Heart left ventricle (tissue), 16 donors: ENCODE results near the gene KIF26A. TPM values are rescaled to one million over a fixed set of nuclear protein-coding genes. Genes with fewer than 3 reads are reported as not detected.

Experiments
- ATAC-seq, 4 donors: fragments of 200-7000 bp; cut with Tn5 transposase; one replicate each; pipeline ENCODE4 v1.9.1; 2020 to 2022; ENCODE audit warnings: moderate library complexity in 4 of 4, mild to moderate bottlenecking in 3 of 4, moderate number of reproducible peaks in 1 of 4
- DNase-seq, 5 donors: peaks; one replicate each; pipeline ENCODE4 v3.0.0-alpha.2; 2020
- H3K27ac ChIP-seq, 12 donors: fragments of 200-600 bp; sonication (generic) in 4 of 12; one replicate each; pipeline versions ENCODE4 v1.5.0 to v1.8.0; 2016 to 2022; ENCODE audit warnings: mild to moderate bottlenecking in 2 of 12
- H3K27me3 ChIP-seq, 9 donors: fragments of 200-600 bp; sonication (generic) in 2 of 9; one replicate each; pipeline versions ENCODE4 v1.5.1 to v1.8.0; 2016 to 2022; ENCODE audit warnings: mild to moderate bottlenecking in 3 of 9
- H3K36me3 ChIP-seq, 9 donors: fragments of 200-600 bp; sonication (generic) in 2 of 9; one replicate each; pipeline versions ENCODE4 v1.5.0 to v1.8.0; 2018 to 2022; ENCODE audit warnings: mild to moderate bottlenecking in 2 of 9
- H3K4me1 ChIP-seq, 12 donors: fragments of 200-600 bp; sonication (generic) in 4 of 12; one replicate each; pipeline versions ENCODE4 v1.5.0 to v1.8.0; 2016 to 2022; ENCODE audit warnings: mild to moderate bottlenecking in 3 of 12
- H3K4me3 ChIP-seq, 12 donors: fragments of 200-600 bp; sonication (generic) in 4 of 12; one replicate each; pipeline versions ENCODE4 v1.5.0 to v1.8.0; 2017 to 2022; ENCODE audit warnings: mild to moderate bottlenecking in 9 of 12, moderate library complexity in 4 of 12
- H3K9me3 ChIP-seq, 12 donors: fragments of 200-600 bp; sonication (generic) in 4 of 12; one replicate each; pipeline versions ENCODE4 v1.5.0 to v1.8.0; 2016 to 2022; ENCODE audit warnings: mild to moderate bottlenecking in 1 of 12
- CTCF ChIP-seq, 12 donors: fragments of 200-600 bp; sonication (generic) in 4 of 12; IDR thresholded peaks; one replicate each; pipeline versions ENCODE4 v1.5.0 to v1.8.0; 2018 to 2022; ENCODE audit warnings: antibody characterized with exemption in 12 of 12, mild to moderate bottlenecking in 5 of 12
- POLR2A ChIP-seq, 2 donors: fragments of 450-650 bp; IDR thresholded peaks; one replicate each; pipeline ENCODE4 v1.6.1; 2017; ENCODE audit warnings: antibody characterized with exemption in 2 of 2, mild to moderate bottlenecking in 2 of 2, moderate library complexity in 2 of 2
- WGBS, 4 donors: extraction: QIAGEN DNeasy Blood & Tissue Kit in 2 of 4; methylation state at CpG; one replicate each; pipeline versions ENCODE4 v1.1.5 to v1.1.7; 2013 to 2018; 5-methylcytosine and 5-hydroxymethylcytosine counted together
- intact Hi-C, 10 donors: fragments of 100-400 bp; cut with DNase I; formaldehyde crosslinking; loops; one replicate each; pipeline versions ENCODE4 v1.11.1 to v1.14.2; 2022
- polyA plus RNA-seq, 2 donors: library from polyadenylated mRNA; stranded (reverse); fragments of 200-250 nt; gene quantifications; one replicate each; pipeline ENCODE4 v1.2.3, GENCODE V29; 2013
- total RNA-seq, 9 donors: library from RNA; depleted of rRNA in 2 of 9; stranded (reverse); fragments of >200 nt in 2 of 9; fragmentation: NEBNext Ultra II Directional in 3 of 9; extraction: Animal tissue kit (Norgen Biotek cat#: 25700) in 3 of 9; gene quantifications; one replicate each; pipeline versions ENCODE4 v1.1.0 to v1.2.4, GENCODE V29; 2016 to 2023
- donor health status: ischemic (EF 13 %, LVEDD 7.1; RV severe dilation, severe dysfunction).
- donor health status: healthy with polysubstance abuse.
- donor health status: DM: no; HTN: yes; CAD: no.
- donor health status: DM: no; HTN: no; CAD: no.
- donor health status: ischemic (EF 25% LVEDD 6.9; RV normal size, moderate dysfunction).
- donor health status: ischemic (EF 25% LVEDD 5.7; RV mildly dilated, moderate dysfunction).
- donor health status: healthy.
- donor health status: DM: yes; HTN: yes; CAD: no.
- donor health status: ischemic (EF 35%, LVEDD 5.7; RV mildly dilated, moderate dysfunction).
- donor health status: nonischemic (EF 11% LVEDD 7.7; RV severe dilation, severe dysfunction).
- donor health status: DM: yes; HTN: yes; CAD: no.
- donor health status: PGD.
- donor health status: ischemic (EF 29% LVEDD 5.4; RV normal size, mild dysfunction).
- donor health status: nonischemic (EF 23%, LVEDD 6.1; RV moderate dilation, normal function).

The KIF26A gene
- total and polyA plus RNA-seq, 11 donors, result 4.9 to 12.6 (median 7.8) TPM

GRCh38 chr14:104096318-104096717, 42.1 kb upstream of the KIF26A start:
- DNase-seq (peak in 3 of 5 donors; percentile 12 to 46 (median 13)), ATAC-seq (no peak)
- intact Hi-C loops, result no loop called here
- no peaks in the 10 kb centered on the region for H3K9me3 ChIP-seq
- H3K4me1 ChIP-seq, result peaks cover 0 to 6% (median 0%) of the 10 kb centered on the region in 12 donors
- H3K27me3 ChIP-seq, result peaks cover 0 to 16% (median 0%) of the 10 kb centered on the region in 9 donors
- no peaks in the 10 kb centered on the region for H3K36me3 ChIP-seq
- no peak for TF ChIP-seq CTCF (IDR thresholded peaks at IDR 0.05)
- no peak for TF ChIP-seq POLR2A (IDR thresholded peaks at IDR 0.05)
- H3K4me3 ChIP-seq, result no peak overlapping the region
- 78 to 87% (median 85%) methylated on average over 12 to 14 of the region's 14 CpGs for WGBS, 4 donors
- no peak overlapping the region for H3K27ac ChIP-seq

GRCh38 chr14:104096751-104097700, 41.4 kb upstream of the KIF26A start:
- Histone ChIP-seq H3K27me3 (peaks cover 0 to 16% (median 0%) of the 10 kb centered on the region in 9 donors), H3K4me1 (peaks cover 0 to 6% (median 0%) of the 10 kb centered on the region in 12 donors), H3K9me3 (no peaks in the 10 kb centered on the region), H3K36me3 (no peaks in the 10 kb centered on the region), H3K27ac (no peak overlapping the region), H3K4me3 (no peak overlapping the region)
- ATAC-seq, result no peak
- peak in 3 of 5 donors; percentile 17 to 56 (median 20) for DNase-seq
- intact Hi-C loops, result no loop called here
- TF ChIP-seq CTCF (IDR thresholded peaks at IDR 0.05), result peak in 1 of 12 donors; percentile 7
- TF ChIP-seq POLR2A (IDR thresholded peaks at IDR 0.05), result no peak
- WGBS, 4 donors, result 76 to 83% (median 81%) methylated on average over 20 to 25 of the region's 25 CpGs

GRCh38 chr14:104098272-104099095, 39.9 kb upstream of the KIF26A start:
- WGBS, 4 donors, result 79 to 89% (median 82%) methylated on average over 19 to 25 of the region's 25 CpGs
- peaks cover 0 to 6% (median 0%) of the 10 kb centered on the region in 12 donors for H3K4me1 ChIP-seq
- intact Hi-C loops, result no loop called here
- no peak overlapping the region for H3K4me3 ChIP-seq
- ATAC-seq (no peak), DNase-seq (peak in 3 of 5 donors; percentile 18 to 49 (median 21))
- no peaks in the 10 kb centered on the region for H3K9me3 ChIP-seq
- H3K27me3 ChIP-seq, result peaks cover 0 to 16% (median 0%) of the 10 kb centered on the region in 9 donors
- H3K27ac ChIP-seq, result no peak overlapping the region
- H3K36me3 ChIP-seq, result no peaks in the 10 kb centered on the region
- no peak for TF ChIP-seq CTCF (IDR thresholded peaks at IDR 0.05)
- TF ChIP-seq POLR2A (IDR thresholded peaks at IDR 0.05), result no peak
